ENCODE data around the gene PCYOX1L.
A peak's percentile ranks its signal among the peaks of the same experiment; 100 is the strongest.

PCYOX1L gene

DNA sequence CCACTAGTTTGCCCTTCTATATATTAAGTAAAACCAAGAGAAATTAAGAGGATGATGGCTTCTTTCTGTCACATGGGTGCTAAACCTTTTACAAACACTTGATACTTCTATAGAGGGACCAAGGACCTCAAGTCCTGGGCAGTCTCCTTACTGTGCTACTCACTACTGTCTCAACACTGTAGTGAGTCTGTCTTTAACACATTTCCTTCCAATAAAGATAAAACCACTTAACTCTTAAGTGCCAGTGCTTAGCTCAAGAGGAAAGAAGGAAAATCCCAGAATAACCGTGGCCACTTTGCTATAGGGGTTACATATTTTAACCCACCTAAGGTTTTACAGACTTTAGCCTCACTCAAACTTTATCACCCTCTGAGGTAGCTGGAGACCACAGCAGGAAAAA lies 16.9 kb upstream of the PCYOX1L start:
- DNase-seq: no peak

- no peak for DNase-seq
Measured at GRCh38 chr5:149341876-149342275, 16.0 kb upstream of the PCYOX1L start.

DNA sequence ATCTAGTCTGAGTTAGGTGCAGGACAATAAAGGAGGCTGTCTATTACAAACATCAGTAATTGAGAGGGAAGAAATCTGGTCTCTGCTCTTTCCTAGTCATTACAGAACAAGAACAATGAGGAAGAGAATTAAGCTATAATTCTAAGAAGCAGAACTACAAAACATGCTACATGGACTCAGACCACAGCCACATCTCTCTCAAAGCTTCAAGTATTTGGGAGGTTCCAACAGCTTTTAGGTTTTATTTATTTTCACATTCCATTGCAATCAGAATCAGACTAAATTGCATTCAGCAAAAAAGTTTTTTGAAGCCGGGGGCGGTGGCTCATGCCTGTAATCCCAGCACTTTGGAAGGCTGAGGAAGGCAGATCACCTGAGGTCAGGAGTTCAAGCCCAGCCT lies 13.7 kb upstream of the PCYOX1L start:
- no peak for DNase-seq

DNA sequence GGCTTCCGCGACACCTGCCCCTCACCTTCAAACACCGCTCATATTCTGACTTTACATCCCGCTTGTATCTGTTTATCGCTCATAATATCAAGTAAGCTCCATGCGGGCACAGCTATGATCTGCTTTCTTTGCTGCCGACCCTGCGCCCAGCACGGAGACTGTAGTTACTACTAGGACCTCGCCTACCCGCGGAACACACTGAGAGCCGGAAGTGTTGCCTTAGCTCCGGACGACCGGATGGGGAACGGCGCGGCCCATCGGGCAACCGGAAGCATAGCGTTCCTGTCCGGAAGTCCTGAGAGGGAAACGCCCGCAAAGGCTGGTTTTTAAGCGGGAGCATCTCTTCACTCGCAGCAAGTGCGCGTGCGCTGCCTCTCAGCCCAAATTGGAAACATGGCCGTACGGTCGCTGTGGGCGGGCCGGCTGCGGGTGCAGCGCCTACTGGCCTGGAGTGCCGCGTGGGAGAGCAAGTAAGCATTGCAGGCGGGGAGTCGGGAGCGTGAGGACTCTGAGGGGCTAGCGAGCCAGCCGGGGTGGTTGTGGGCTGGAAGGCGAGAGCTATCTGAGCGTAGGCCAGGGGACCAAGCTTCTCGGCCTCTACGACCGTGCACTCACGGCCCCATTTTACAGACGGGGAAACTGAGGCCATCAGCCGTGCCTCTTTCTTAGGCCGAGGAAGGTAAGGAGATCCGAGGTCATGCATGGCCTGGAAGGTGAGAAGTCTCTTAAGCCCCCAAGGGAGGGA lies 12.5 kb upstream of the PCYOX1L start, which contains the start of gene GRPEL2:
GRPEL2 (plus strand) TSS at position 353 of the 745 bp plus-strand sequence; CDS start at position 394, 41 bp downstream.
- DNase-seq: peak; percentile 93

DNA sequence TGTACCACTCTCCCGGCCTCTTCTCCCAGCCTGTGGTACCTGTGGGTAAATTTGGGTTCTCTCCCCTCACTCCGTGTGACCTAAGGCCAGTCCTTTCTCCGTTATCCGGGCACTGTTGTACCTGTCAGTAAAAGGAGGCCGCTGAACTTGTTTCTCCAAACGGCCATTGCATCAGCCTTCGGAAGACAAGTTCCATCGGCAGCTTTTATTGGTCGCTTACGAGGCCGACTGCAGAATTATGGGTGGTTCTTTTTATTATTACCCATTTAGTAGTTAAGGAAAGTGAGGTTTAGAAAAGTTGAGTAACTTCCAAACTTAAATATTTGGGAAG lies 12.0 kb upstream of the PCYOX1L start:
- DNase-seq: no peak

DNA sequence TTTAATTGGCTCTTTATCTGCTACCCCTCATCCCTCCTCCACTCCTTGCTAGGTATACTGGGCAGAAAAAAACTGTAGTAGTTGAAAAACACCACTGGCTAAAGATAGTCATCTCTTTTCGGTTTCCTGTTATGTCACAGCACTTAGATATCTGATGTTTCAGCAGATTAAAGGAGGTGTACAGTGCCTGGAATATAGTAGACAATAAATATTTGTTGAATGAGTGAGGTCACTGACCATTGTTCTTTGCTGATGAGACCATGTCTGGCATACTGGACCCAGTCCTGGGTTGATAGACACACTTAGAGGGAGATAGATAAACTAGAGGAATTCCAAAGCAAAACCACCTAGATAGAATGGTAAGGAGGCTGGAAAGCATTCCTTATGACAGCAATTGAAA lies 9.3 kb upstream of the PCYOX1L start:
- DNase-seq: peak; percentile 79

DNA sequence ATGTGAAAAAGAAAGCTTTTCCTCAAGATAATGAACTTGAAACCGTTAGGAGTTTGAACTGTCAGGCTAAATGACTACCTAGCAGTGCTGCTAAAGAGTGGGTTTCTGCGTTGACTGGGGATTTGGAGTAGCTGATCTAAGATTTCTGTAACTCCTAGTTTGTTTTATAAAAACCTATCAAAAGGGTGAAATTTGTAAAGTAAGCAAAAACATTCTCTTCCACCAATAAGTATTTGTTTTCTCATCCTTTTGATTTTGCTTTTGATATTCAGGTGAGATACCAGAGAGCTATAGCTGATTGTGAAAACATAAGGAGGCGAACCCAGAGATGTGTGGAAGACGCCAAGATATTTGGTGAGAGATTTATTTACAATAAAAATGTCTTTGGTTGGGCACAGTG lies 8.5 kb upstream of the PCYOX1L start:
- no peak for DNase-seq

GRCh38 chr5:149352169-149352568 lies 5.7 kb upstream of the PCYOX1L start:
- no peak for DNase-seq

DNA sequence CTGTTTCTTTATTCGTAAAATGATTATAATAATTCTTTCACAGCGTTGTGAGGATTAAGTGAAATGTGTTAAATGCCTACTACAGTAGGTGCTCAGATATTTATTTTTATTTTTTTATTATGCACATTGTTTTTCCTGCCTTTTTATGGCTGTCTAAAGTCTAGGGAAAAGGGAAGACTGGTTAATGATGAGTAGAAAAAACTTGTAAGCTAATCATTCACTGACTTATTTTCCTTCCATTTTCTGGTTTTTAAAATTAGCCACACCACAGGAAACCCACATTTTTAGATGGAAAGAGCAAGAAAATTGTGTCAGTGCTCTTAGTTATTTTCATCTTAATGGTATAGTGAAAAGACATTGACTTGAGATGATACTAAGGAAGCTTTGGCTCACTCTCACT lies 3.9 kb upstream of the PCYOX1L start:
- DNase-seq: no peak

- no peak for DNase-seq
Measured at GRCh38 chr5:149355688-149356087, 2.2 kb upstream of the PCYOX1L start.

DNA sequence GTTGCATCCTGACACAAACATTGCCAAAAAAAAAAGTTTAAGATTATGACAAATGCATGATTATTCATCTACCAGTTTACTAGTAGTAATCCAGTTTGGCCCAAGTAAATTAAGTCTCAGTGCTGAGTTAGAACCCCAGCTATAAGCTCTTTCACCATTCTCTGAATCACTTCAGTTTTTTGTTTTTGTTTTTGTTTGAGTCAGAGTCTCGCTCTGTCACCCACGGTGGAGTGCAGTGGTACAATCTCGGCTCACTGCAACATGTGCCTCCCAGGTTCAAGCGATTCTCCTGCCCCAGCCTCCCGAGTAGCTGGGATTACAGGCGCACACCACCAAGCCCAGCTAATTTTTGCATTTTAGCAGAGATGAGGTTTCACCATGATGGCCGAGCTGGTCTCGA lies 1.5 kb upstream of the PCYOX1L start:
- DNase-seq: no peak

DNA sequence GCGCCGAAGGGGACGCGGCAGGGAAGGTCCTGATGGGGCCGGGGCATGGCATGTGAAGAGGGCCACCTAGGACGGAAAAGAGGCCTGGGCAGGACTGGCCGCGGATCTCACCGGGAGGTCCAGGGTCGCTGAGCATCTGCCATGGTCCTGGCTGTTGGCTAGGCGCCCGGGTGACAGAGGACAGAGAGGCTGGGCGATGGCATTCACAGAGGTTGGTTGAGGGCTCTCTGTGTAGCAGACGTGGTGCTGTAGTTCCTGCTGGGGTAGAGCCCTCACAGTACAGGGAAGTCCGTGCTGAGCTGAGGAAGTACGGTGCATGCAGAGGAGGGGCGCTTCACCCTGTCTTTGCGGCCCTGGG lies 427 bp downstream of the PCYOX1L start:
- peak; percentile 34 for DNase-seq

GRCh38 chr5:149358868-149359495 lies 1.1 kb downstream of the PCYOX1L start:
- DNase-seq: no peak

DNA sequence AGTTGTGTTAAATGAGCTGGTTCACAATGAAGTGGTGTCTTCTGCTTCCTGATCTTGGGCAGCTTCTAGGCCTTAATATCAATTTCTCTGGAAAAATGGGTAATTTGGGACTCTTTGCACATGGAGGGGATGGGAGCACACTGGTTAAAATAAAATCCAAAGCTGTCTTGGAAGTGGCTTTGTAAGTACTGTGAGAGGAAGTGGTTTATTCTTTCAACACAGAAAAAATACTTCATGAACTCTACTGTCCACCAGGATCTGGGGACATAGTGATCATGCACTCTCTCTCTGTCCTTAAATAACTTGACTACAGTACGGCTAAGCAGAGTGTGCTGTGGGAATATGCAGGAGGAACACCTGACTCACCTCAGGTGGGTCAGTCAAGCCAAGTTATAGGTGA lies 2.4 kb downstream of the PCYOX1L start:
- DNase-seq: no peak

DNA sequence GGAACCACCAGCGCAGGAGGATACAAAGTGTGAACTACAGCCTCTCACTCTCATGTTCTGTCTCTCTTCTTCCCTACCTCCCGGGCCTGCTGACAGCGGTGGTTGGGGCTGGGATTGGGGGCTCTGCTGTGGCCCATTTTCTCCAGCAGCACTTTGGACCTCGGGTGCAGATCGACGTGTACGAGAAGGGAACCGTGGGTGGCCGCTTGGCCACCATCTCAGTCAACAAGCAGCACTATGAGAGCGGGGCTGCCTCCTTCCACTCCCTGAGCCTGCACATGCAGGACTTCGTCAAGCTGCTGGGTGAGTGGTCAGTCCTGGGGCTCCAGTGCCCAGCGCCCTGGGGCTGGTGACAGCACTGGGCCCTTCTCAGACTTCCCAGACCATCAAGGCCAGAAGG lies 4.7 kb downstream of the PCYOX1L start:
- no peak for DNase-seq

GRCh38 chr5:149363358-149363757 lies 5.5 kb downstream of the PCYOX1L start:
- no peak for DNase-seq

GRCh38 chr5:149363936-149364335 lies 6.1 kb downstream of the PCYOX1L start:
- no peak for DNase-seq

GRCh38 chr5:149364719-149365118 lies 6.9 kb downstream of the PCYOX1L start:
- DNase-seq: no peak

DNA sequence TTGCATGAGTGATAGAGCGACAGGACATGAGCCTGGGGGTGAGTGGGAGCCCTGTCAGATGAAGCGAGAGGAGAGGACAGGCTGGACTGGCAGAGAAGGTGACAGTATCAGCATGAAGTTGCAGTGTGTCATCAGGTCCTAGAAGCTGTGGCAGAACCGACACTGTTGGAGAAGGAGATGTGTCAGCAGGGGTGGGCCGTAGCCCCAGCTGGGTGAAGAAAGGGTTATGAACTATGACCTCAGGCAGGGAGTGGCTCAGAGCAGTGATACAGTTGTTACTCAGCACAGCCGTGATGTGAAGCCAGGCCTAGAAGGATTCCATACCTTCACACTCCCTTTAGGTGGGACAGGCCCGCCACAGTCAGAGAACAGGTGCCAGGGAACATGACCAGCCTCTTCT lies 7.6 kb downstream of the PCYOX1L start:
- DNase-seq: no peak

- DNase-seq: no peak
Measured at GRCh38 chr5:149366169-149366729, 8.4 kb downstream of the PCYOX1L start.

DNA sequence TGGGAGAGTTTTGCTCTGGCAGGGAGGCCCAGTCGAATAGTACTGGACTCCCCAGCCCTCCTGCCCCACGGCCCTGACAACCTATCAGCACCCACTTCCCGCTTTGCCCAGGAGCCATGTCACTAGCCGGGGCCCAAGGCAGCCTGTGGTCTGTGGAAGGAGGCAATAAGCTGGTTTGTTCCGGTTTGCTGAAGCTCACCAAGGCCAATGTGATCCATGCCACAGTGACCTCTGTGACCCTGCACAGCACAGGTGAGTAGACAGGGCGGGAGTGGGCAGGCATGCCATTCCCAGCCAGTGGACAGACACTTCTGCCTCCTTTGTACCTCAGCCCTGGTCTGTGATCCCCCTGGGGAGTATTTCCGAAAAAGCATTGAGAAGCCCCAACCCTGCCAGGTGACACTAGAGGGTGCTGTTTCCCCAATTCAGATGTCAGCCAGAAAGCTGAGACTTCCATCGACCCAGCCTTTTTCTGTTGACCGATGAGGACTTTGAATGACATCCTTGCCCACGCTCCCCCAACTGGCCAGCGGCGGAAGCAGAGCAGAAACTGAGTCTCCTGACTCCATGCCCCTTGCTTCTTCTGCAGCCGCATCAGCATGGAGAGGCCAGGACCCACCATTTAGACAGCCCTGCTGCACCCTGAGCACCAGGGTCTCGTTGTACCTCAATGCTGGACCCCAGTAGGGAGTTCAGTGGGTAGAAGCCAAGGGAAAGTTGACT lies 9.6 kb downstream of the PCYOX1L start:
- peak; percentile 61 for DNase-seq

GRCh38 chr5:149367972-149368645 lies 10.3 kb downstream of the PCYOX1L start:
- no peak for DNase-seq

GRCh38 chr5:149370878-149371277 lies 13.0 kb downstream of the PCYOX1L start:
- no peak for DNase-seq
